GM13977 (cell line): ENCODE data around the gene THSD7B.

Experiments used
- DNase-seq: peaks from one replicate; pipeline ENCODE4 v3.0.0; 2012; ENCODE audit warnings: low spot score
- in situ Hi-C: fragments of 300-500 bp; cut with MboI; formaldehyde crosslinking; loops from one replicate; pipeline ENCODE4 v1.12.0; 2022; ENCODE audit warnings: low sequenced_read_pairs, low pct_unique_long_range_greater_than_20kb, mixed read lengths, inconsistent platforms; ENCODE audit not compliant: unreplicated experiment
- TF ChIP-seq, protein P1 (sequence below): IDR thresholded peaks from 2 replicates; pipeline ENCODE4 v1.5.1; 2012; ENCODE audit warnings: mild to moderate bottlenecking, control low read depth; ENCODE audit not compliant: insufficient read depth; ENCODE audit errors: extremely low read depth, missing control alignments

Gene THSD7B

DNA sequence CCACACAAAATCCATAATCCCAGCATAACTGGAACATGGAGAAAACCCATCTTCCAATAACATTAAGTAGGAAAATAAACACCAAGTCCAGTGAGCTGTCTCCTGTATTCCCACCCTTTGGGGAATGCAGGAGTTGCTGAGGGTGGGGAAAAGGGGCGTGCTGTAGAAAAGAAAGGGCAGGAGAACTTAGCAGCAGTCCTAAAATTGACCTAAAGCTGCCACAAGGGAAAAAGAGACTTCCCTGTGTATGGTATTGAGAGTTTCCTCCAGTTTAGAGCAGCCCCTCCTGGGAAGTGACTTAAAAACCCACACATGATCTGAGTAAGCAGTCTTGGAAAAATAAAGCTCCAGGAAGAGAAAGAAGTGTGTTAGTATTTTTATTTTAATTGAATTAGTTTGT is 428.8 kb downstream of the THSD7B start:
- TF ChIP-seq, protein P1, sequence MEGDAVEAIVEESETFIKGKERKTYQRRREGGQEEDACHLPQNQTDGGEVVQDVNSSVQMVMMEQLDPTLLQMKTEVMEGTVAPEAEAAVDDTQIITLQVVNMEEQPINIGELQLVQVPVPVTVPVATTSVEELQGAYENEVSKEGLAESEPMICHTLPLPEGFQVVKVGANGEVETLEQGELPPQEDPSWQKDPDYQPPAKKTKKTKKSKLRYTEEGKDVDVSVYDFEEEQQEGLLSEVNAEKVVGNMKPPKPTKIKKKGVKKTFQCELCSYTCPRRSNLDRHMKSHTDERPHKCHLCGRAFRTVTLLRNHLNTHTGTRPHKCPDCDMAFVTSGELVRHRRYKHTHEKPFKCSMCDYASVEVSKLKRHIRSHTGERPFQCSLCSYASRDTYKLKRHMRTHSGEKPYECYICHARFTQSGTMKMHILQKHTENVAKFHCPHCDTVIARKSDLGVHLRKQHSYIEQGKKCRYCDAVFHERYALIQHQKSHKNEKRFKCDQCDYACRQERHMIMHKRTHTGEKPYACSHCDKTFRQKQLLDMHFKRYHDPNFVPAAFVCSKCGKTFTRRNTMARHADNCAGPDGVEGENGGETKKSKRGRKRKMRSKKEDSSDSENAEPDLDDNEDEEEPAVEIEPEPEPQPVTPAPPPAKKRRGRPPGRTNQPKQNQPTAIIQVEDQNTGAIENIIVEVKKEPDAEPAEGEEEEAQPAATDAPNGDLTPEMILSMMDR: no peak
- in situ Hi-C loops: no loop called here

GRCh38 chr2:137199751-137200150 is 434.4 kb downstream of the THSD7B start:
- TF ChIP-seq, protein P1: no peak
- DNase-seq: no peak

More for the DNA sequence above, 428.8 kb downstream of the THSD7B start:
- no peak for DNase-seq

DNA sequence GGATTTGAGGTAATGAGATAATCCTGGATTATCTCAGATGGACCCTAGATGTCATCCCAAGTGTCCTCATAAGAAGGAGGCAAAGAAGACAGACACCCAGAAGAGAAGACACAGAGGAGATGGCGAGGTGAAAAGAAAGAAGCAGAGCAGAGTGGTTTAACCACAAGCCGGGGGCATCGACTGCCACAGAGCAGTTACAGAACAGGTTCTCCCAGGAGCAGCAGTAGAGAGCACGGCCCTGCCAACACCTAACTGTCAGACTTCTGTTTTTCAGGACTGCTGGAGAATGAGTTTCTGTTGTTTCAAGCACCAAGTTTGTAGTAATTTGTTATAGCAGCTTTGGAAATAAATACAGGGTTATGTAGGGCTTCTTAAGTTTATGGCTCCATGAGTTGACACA is 437.0 kb downstream of the THSD7B start:
- in situ Hi-C loops: no loop called here
- TF ChIP-seq, protein P1: no peak

More at GRCh38 chr2:137199751-137200150, 434.4 kb downstream of the THSD7B start:
- in situ Hi-C loops: no loop called here

GRCh38 chr2:137205324-137205723 is 440.0 kb downstream of the THSD7B start:
- in situ Hi-C loops: no loop called here
- DNase-seq: no peak
- TF ChIP-seq, protein P1: no peak

More for the DNA sequence above, 437.0 kb downstream of the THSD7B start:
- DNase-seq: no peak

- no peak for DNase-seq
- in situ Hi-C loops: no loop called here
- TF ChIP-seq, protein P1: no peak
Measured at GRCh38 chr2:137206069-137206468, 440.7 kb downstream of the THSD7B start.

DNA sequence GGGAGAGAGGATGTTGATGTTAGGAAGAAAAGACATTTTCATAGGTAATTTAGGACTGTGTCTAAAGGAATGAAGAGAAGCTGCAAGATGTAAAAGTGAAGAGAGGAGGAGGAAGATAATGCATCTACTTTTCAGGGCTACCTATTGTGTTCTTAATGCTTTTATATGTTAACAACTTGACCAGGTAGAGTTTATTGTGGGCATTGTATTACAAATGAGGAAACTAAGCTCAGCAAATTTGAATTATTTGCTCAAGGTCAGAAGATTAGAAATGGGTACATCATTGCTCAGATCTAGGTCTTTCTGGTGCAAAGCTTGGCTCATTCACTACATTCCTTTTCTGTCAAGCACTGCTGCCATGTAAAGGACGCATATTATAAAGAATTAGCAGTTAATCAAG is 441.7 kb downstream of the THSD7B start:
- in situ Hi-C loops: no loop called here
- TF ChIP-seq, protein P1: no peak
- DNase-seq: no peak

DNA sequence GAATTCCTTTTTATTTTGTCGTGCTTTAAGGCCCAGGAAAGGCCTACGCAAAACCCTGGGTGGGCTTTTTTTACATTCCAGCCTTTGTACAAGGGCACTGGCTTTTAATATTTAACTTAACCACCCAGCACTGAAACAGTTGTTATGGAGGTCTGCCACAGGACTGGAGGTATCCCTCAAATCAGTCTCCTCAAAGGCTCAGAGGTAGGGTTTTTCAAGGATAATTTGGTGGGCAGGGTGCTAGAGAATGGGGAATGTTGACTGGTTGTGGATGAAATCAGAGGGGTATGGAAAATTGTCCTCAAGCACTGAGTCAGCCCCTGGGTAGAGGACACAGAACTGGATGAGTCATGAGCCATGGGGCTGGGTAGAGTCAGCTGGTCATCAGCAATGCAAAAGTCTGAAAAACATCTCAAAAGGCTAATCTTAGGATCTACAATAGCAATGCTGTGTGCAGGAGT is 443.1 kb downstream of the THSD7B start:
- in situ Hi-C loops: no loop called here
- no peak for DNase-seq
- TF ChIP-seq, protein P1: no peak
